Measurements from ENCODE around the gene LTB4R2. TPM values are rescaled to one million over a fixed set of nuclear protein-coding genes. Genes with fewer than 3 reads are reported as not detected.
"Not testable (repeated sequence)": the region's sequence is repeated elsewhere in the genome, so short reads cannot be mapped to it uniquely, and the experiment has no call there.

The LTB4R2 gene
- total RNA-seq, 2 experiments from 2014 or later: 9.6 to 12.0 TPM

- no peak for DNase-seq
- Mint-ChIP-seq H3K4me3 (no peak overlapping the region), H3K27ac (no peak overlapping the region), H3K27me3 (no peaks in the 10 kb centered on the region), H3K4me1 (ENCODE audit: low read depth) (peaks cover 14% of the 10 kb centered on the region), H3K9me3 (no peaks in the 10 kb centered on the region), H3K36me3 (ENCODE audit: low read depth) (no peaks in the 10 kb centered on the region)
- intact Hi-C loops (cut with micrococcal nuclease): no loop called here
- TF ChIP-seq CTCF (IDR thresholded peaks at IDR 0.05): no peak
- ATAC-seq: no peak
- ChIA-PET CTCF (interaction anchor here (1.1 to 10.2 kb wide), 5 partner anchors 9 to 113 kb away, joined by 3 to 88 read pairs (median 10); partner anchors contain the start of genes ADCY4 and CIDEB), POLR2A (interaction anchor here (1.2 to 2.1 kb wide), 2 partner anchors 11 to 14 kb away, joined by 4 to 9 read pairs; partner anchors contain the start of gene LTB4R2)
Measured at GRCh38 chr14:24324024-24324423, 14.1 kb downstream of the LTB4R2 start.

GRCh38 chr14:24325041-24325530 is 15.1 kb downstream of the LTB4R2 start:
- ATAC-seq (no peak), DNase-seq (no peak)
- H3K27ac Mint-ChIP-seq: no peak overlapping the region
- H3K36me3 Mint-ChIP-seq (ENCODE audit: low read depth): no peaks in the 10 kb centered on the region
- peaks cover 25% of the 10 kb centered on the region for H3K4me1 Mint-ChIP-seq (ENCODE audit: low read depth)
- no peak overlapping the region for H3K4me3 Mint-ChIP-seq
- ChIA-PET POLR2A (interaction anchor here (0.8 to 2.1 kb wide), 5 partner anchors 8 to 105 kb away, joined by 3 to 9 read pairs (median 4); partner anchors contain the start of genes KHNYN and RIPK3), CTCF (interaction anchor here (1.1 to 10.2 kb wide), 6 partner anchors 8 to 112 kb away, joined by 3 to 88 read pairs (median 8); partner anchors contain the start of genes ADCY4 and CIDEB)
- no peaks in the 10 kb centered on the region for H3K9me3 Mint-ChIP-seq
- no peak for TF ChIP-seq CTCF (IDR thresholded peaks at IDR 0.05)
- intact Hi-C loops (cut with micrococcal nuclease): no loop called here
- no peaks in the 10 kb centered on the region for H3K27me3 Mint-ChIP-seq

DNA sequence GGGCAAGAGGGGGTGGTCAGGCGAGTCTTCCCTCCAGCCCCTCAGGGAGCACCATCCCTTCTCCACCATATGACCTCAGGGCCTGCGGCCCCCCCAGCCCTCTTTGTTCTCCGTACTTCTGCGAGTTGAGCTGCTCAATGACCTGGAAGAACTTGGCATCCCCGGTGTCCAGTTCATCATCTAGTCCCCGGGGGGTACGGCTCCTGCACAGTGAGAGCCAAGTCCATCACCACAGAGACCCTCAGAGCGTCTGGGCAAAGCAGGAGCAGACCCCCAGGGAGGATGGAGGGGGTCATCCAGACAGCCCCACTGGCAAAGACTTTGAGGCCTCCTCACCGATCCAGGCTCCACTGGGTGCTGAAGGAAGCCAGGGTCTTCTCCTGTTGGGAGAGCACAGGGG is 16.0 kb downstream of the LTB4R2 start:
- ATAC-seq (no peak), DNase-seq (no peak)
- no peaks in the 10 kb centered on the region for H3K36me3 Mint-ChIP-seq (ENCODE audit: low read depth)
- no peaks in the 10 kb centered on the region for H3K9me3 Mint-ChIP-seq
- H3K4me3 Mint-ChIP-seq: no peak overlapping the region
- TF ChIP-seq CTCF (IDR thresholded peaks at IDR 0.05): no peak
- ChIA-PET POLR2A (interaction anchor here (1.5 to 2.1 kb wide), 2 partner anchors 13 to 14 kb away, joined by 3 to 9 read pairs; partner anchors contain the start of gene RIPK3), CTCF (interaction anchor here (1.2 to 4.8 kb wide), 2 partner anchors 16 to 106 kb away, joined by 4 to 42 read pairs; no protein-coding TSS in a partner anchor)
- intact Hi-C loops (cut with micrococcal nuclease): no loop called here
- H3K27ac Mint-ChIP-seq: no peak overlapping the region
- peaks cover 25% of the 10 kb centered on the region for H3K4me1 Mint-ChIP-seq (ENCODE audit: low read depth)
- H3K27me3 Mint-ChIP-seq: peaks cover 4% of the 10 kb centered on the region

DNA sequence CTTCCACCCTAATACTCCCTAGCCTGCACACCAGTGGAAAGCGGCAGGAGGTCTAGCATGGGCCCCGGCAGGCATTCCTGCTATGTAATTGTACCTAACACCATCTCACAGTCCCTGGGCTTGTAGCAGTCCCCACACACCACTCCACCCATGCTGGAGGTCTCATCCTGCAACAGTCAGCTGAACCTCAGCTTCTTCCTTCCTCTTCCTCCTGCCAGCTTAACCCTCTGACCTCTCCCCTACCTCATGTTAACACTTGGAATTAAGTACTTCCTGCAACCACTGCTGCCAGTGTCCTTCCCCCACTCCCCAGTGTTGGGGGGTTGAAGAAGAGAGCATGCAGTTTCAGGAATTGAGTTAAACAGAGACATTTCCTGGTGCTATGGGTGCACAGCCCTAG is 17.4 kb downstream of the LTB4R2 start:
- ChIA-PET CTCF (interaction anchor here (1.1 to 8.8 kb wide), 8 partner anchors 9 to 114 kb away, joined by 3 to 138 read pairs (median 8); partner anchors contain the start of genes CIDEB, LTB4R and LTB4R2), POLR2A (interaction anchor here (0.6 kb wide), 1 partner anchor 37 kb away, joined by 3 read pairs; no protein-coding TSS in a partner anchor)
- H3K4me3 Mint-ChIP-seq: no peak overlapping the region
- TF ChIP-seq CTCF (IDR thresholded peaks at IDR 0.05): no peak
- no peak for DNase-seq
- peaks cover 32% of the 10 kb centered on the region for H3K4me1 Mint-ChIP-seq (ENCODE audit: low read depth)
- H3K9me3 Mint-ChIP-seq: no peaks in the 10 kb centered on the region
- H3K27ac Mint-ChIP-seq: no peak overlapping the region
- ATAC-seq: no peak
- H3K36me3 Mint-ChIP-seq (ENCODE audit: low read depth): no peaks in the 10 kb centered on the region
- intact Hi-C loops (cut with micrococcal nuclease): no loop called here
- H3K27me3 Mint-ChIP-seq: peaks cover 8% of the 10 kb centered on the region

GRCh38 chr14:24327914-24328313 is 18.0 kb downstream of the LTB4R2 start:
- POLR2A ChIA-PET: interaction anchor here (0.6 kb wide), 1 partner anchor 38 kb away, joined by 3 read pairs; no protein-coding TSS in a partner anchor
- Mint-ChIP-seq H3K4me1 (ENCODE audit: low read depth) (peaks cover 34% of the 10 kb centered on the region), H3K27me3 (peaks cover 12% of the 10 kb centered on the region)
- intact Hi-C loops (cut with micrococcal nuclease); H3K27ac Mint-ChIP-seq; H3K4me3 Mint-ChIP-seq; ATAC-seq; H3K9me3 Mint-ChIP-seq; H3K36me3 Mint-ChIP-seq (ENCODE audit: low read depth): not testable (repeated sequence)
- DNase-seq: peak; percentile 42
- CTCF ChIA-PET: interaction anchor here (1.1 to 8.8 kb wide), 8 partner anchors 10 to 114 kb away, joined by 3 to 138 read pairs (median 8); partner anchors contain the start of genes CIDEB, LTB4R and LTB4R2
- TF ChIP-seq CTCF (IDR thresholded peaks at IDR 0.05): peak; percentile 49

Measured in activated CD8-positive, alpha-beta T cell treated with anti-CD3 and anti-CD28 coated beads for 36 hours (primary cell).